DMS 273 (cell line): ENCODE results near the gene ATP23.

ENCODE experiments used
- DNase-seq: peaks from one replicate; lab custom pipeline; 2025; ENCODE audit not compliant: unreplicated experiment; lab: John Stamatoyannopoulos, UW

ATP23 gene

GRCh38 chr12:57941165-57941894 lies at the start of gene ATP23:
ATP23 (plus strand) TSS chr12:57941567; CDS start chr12:57941702, 135 bp downstream.
- DNase-seq: peak; percentile 94

GRCh38 chr12:57892232-57892972 lies 49.0 kb upstream of the ATP23 start:
- DNase-seq: no peak

GRCh38 chr12:57893431-57894353 lies 47.7 kb upstream of the ATP23 start:
- DNase-seq: peak; percentile 84

- DNase-seq: peak; percentile 97
These were observed 46.7 kb upstream of the ATP23 start for GRCh38 chr12:57894399-57895292.

GRCh38 chr12:57895389-57896114 lies 45.8 kb upstream of the ATP23 start:
- DNase-seq: peak; percentile 37

GRCh38 chr12:57896115-57896433 lies 45.3 kb upstream of the ATP23 start:
- peak; percentile 60 for DNase-seq

- DNase-seq: peak; percentile 74
These were observed 44.7 kb upstream of the ATP23 start for GRCh38 chr12:57896434-57897201.

- no peak for DNase-seq
These were observed 43.9 kb upstream of the ATP23 start for GRCh38 chr12:57897286-57897974.

GRCh38 chr12:57898308-57898970 lies 42.9 kb upstream of the ATP23 start:
- DNase-seq: peak; percentile 54

- DNase-seq: peak; percentile 51
These were observed 42.2 kb upstream of the ATP23 start for GRCh38 chr12:57899010-57899662.

- no peak for DNase-seq
These were observed 38.8 kb upstream of the ATP23 start for GRCh38 chr12:57902478-57902969.

- no peak for DNase-seq
These were observed 36.9 kb upstream of the ATP23 start for GRCh38 chr12:57904426-57904825.

GRCh38 chr12:57904848-57905811 lies 36.2 kb upstream of the ATP23 start:
- DNase-seq: peak; percentile 93

GRCh38 chr12:57905812-57906475 lies 35.4 kb upstream of the ATP23 start:
- peak; percentile 43 for DNase-seq

- no peak for DNase-seq
These were observed 34.5 kb upstream of the ATP23 start for GRCh38 chr12:57906821-57907220.

- no peak for DNase-seq
These were observed 34.1 kb upstream of the ATP23 start for GRCh38 chr12:57907281-57907680.
